HCT116 (cell line): Measurements from ENCODE around the gene SESN3. TPM values are rescaled to one million over a fixed set of nuclear protein-coding genes. Genes with fewer than 3 reads are reported as not detected.

Experiments
- ATAC-seq: fragments of 200-7000 bp; cut with Tn5 transposase; 2 replicates; pipeline ENCODE4 v1.9.1; 2020; ENCODE audit warnings: mild to moderate bottlenecking, moderate library complexity
- BruUV-seq: library from RNA; stranded (reverse); fragments of 400-500 nt; replicated peaks from 2 replicates; lab custom pipeline; 2021; lab: Mats Ljungman, UMichigan
- CTCF ChIA-PET: fragments of 300-600 bp; sonication (Branson Sonifier 250); formaldehyde crosslinking; loops from one replicate; lab custom pipeline; 2021; ENCODE audit warnings: antibody characterized with exemption; lab: Charles Lee
- POLR2A ChIA-PET: fragments of 300-600, 350-600 bp; sonication (Branson Sonifier 250); formaldehyde crosslinking; loops from one replicate; lab custom pipeline; 2021; ENCODE audit warnings: antibody characterized with exemption; lab: Charles Lee
- RAD21 ChIA-PET, 2 experiments: fragments of 300-600 bp; sonication (Branson Sonifier 250); formaldehyde crosslinking; loops; one replicate each; lab custom pipeline; 2023; ENCODE audit warnings: low total read pairs in 2 of 2; ENCODE audit not compliant: uncharacterized antibody in 2 of 2, unreplicated experiment in 2 of 2, low non-redundant PET in 1 of 2; lab: Charles Lee
- DNase-seq: peaks from one replicate; pipeline ENCODE4 v3.0.0-alpha.2; 2010; ENCODE audit warnings: low read depth, low spot score
- H2AFZ ChIP-seq: fragments of 200-600 bp; shearing (Covaris generic), sonication (generic); 2 replicates; pipeline ENCODE4 v1.6.1; 2017; ENCODE audit warnings: low read depth, mixed run types, mixed read lengths, antibody characterized with exemption, low read length; ENCODE audit not compliant: poor library complexity, severe bottlenecking
- H3K27ac ChIP-seq: 2 replicates; pipeline ENCODE4 v1.5.1; 2012; ENCODE audit warnings: low read depth, low read length
- H3K27me3 ChIP-seq: fragments of 200-600 bp; sonication (generic); 2 replicates; pipeline ENCODE4 v1.6.1; 2016; ENCODE audit warnings: mixed run types, low read length, mixed read lengths; ENCODE audit not compliant: insufficient read depth
- H3K36me3 ChIP-seq, 2 experiments: fragments of 200-500 bp in 1 of 2; fragments of 200-600 bp in 1 of 2; sonication (Bioruptor generic) in 1 of 2; sonication (generic) in 1 of 2; 2 replicates each; pipeline versions ENCODE4 v1.5.1 to v1.6.1; 2014 to 2016; ENCODE audit warnings: low read length in 2 of 2, inconsistent platforms in 1 of 2, mixed read lengths in 1 of 2, mixed run types in 1 of 2; ENCODE audit not compliant: insufficient read depth in 2 of 2, control insufficient read depth in 1 of 2
- H3K4me1 ChIP-seq, 2 experiments: fragments of 200-600 bp in 1 of 2; sonication (generic) in 1 of 2; 2 replicates each; pipeline versions ENCODE4 v1.5.1 to v1.6.1; 2012 to 2017; ENCODE audit warnings: low read length in 2 of 2, inconsistent platforms in 1 of 2, mild to moderate bottlenecking in 1 of 2, mixed read lengths in 1 of 2, mixed run types in 1 of 2, moderate library complexity in 1 of 2; ENCODE audit not compliant: insufficient read depth in 2 of 2, control insufficient read depth in 1 of 2
- H3K4me2 ChIP-seq: fragments of 200-600 bp; sonication (generic); 2 replicates; pipeline ENCODE4 v1.6.1; 2017; ENCODE audit warnings: mixed run types, low read length, mixed read lengths
- H3K4me3 ChIP-seq, 2 experiments: fragments of 200-600 bp in 1 of 2; sonication (generic) in 1 of 2; replicated peaks in 1 of 2; 2 replicates each; pipeline ENCODE4 v1.5.1; 2011 to 2016; ENCODE audit warnings: low read length in 2 of 2, control low read depth in 1 of 2, low read depth in 1 of 2, mild to moderate bottlenecking in 1 of 2, mixed read lengths in 1 of 2, mixed run types in 1 of 2
- H3K79me2 ChIP-seq: fragments of 200-600 bp; sonication (generic); 2 replicates; pipeline ENCODE4 v1.6.1; 2017; ENCODE audit warnings: mild to moderate bottlenecking, mixed run types, low read length, moderate library complexity, mixed read lengths; ENCODE audit not compliant: insufficient read depth
- H3K9ac ChIP-seq: fragments of 200-600 bp; sonication (generic); 2 replicates; pipeline ENCODE4 v1.6.1; 2016; ENCODE audit warnings: low read length, mixed read lengths
- H3K9me2 ChIP-seq: fragments of 200-600 bp; sonication (generic), shearing (Covaris generic); 2 replicates; pipeline ENCODE4 v1.6.1; 2017; ENCODE audit warnings: mixed run types, mild to moderate bottlenecking, moderate library complexity; ENCODE audit not compliant: insufficient read depth
- H3K9me3 ChIP-seq, 2 experiments: fragments of 200-500 bp in 1 of 2; fragments of 200-600 bp in 1 of 2; sonication (Bioruptor generic) in 1 of 2; sonication (generic) in 1 of 2; 2 replicates each; pipeline ENCODE4 v1.6.1; 2014 to 2017; ENCODE audit warnings: low read length in 2 of 2, mixed read lengths in 2 of 2, inconsistent platforms in 1 of 2, low read depth in 1 of 2, mild to moderate bottlenecking in 1 of 2, mixed run types in 1 of 2, moderate library complexity in 1 of 2; ENCODE audit not compliant: control insufficient read depth in 1 of 2, insufficient read depth in 1 of 2
- H4K20me1 ChIP-seq: fragments of 200-600 bp; sonication (generic), shearing (Covaris generic); 2 replicates; pipeline ENCODE4 v1.6.1; 2017; ENCODE audit warnings: mixed run types, mild to moderate bottlenecking, moderate library complexity; ENCODE audit not compliant: insufficient read depth
- EZH2 ChIP-seq: fragments of 200-600 bp; sonication (generic); IDR thresholded peaks from 2 replicates; pipeline ENCODE4 v1.6.1; 2017; ENCODE audit warnings: antibody characterized with exemption, mixed run types
- EZH2phosphoT487 ChIP-seq: fragments of 200-600 bp; IDR thresholded peaks from 2 replicates; pipeline ENCODE4 v1.6.1; 2018; ENCODE audit warnings: antibody characterized with exemption, borderline replicate concordance
- RAD21 ChIP-seq: IDR thresholded peaks from 2 replicates; pipeline ENCODE4 v1.6.1; 2012; ENCODE audit warnings: low read depth, mild to moderate bottlenecking
- YY1 ChIP-seq: IDR thresholded peaks from 2 replicates; pipeline ENCODE4 v1.6.1; 2011; ENCODE audit warnings: low read length, low read depth, moderate library complexity, mild to moderate bottlenecking; ENCODE audit not compliant: insufficient replicate concordance; ENCODE audit errors: extremely low read depth
- ZNF274 ChIP-seq: fragments of 200-500 bp; sonication (Bioruptor generic); IDR thresholded peaks from 2 replicates; pipeline ENCODE4 v1.6.1; 2014; ENCODE audit warnings: mild to moderate bottlenecking, low read depth, low read length, inconsistent platforms
- intact Hi-C: fragments of 100-400 bp; cut with micrococcal nuclease; formaldehyde crosslinking; loops from 2 replicates; pipeline ENCODE4 v1.10.0; 2022
- total RNA-seq: library from RNA; stranded (reverse); gene quantifications from one replicate; pipeline ENCODE4 v1.2.1, GENCODE V29; 2021; ENCODE audit not compliant: unreplicated experiment
- TF ChIP-seq, protein P1 (sequence below): IDR thresholded peaks from 2 replicates; pipeline ENCODE4 v1.6.1; 2012
- TF ChIP-seq, protein P2 (sequence below), 3 experiments: fragments of 200-600 bp in 1 of 3; sonication (generic) in 1 of 3; IDR thresholded peaks in 2 of 3; conservative IDR thresholded peaks in 1 of 3; 2 replicates each; pipeline ENCODE4 v1.5.1; 2012 to 2017; ENCODE audit warnings: low read depth in 2 of 3, low read length in 2 of 3, antibody characterized with exemption in 1 of 3, borderline replicate concordance in 1 of 3, control low read depth in 1 of 3, mild to moderate bottlenecking in 1 of 3, mixed read lengths in 1 of 3, mixed run types in 1 of 3, moderate library complexity in 1 of 3; ENCODE audit not compliant: insufficient read depth in 1 of 3
- TF ChIP-seq, protein P3 (sequence below): IDR thresholded peaks from 2 replicates; pipeline ENCODE4 v1.6.1; 2012

SESN3 gene
- total RNA-seq, 1 experiment from 2014 or later: 4.2 TPM

DNA sequence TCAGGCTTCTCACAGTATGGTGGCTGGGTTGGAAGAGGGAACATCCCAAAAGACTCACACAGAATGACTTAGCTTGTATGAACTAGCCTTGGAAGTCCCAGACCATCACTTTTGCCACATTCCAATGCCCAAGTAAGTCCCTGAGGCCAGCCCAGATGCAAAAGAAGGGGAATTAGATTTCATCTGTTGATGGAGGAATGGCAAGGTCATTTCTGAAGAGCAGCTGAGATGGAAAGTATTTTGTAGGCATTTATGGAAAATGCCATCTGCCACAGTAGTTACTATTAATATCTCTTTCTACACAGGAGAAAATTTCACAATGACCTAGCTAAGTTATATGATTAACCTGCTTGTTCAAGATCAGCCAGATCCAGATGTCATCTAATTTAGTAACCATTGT lies 82.6 kb downstream of the SESN3 start:
- Histone ChIP-seq H3K4me1 (peaks cover 32 to 55% of the 10 kb centered on the region in 2 experiments), H3K36me3 (no peaks in the 10 kb centered on the region), H3K27me3 (no peaks in the 10 kb centered on the region), H2AFZ (no peak overlapping the region), H3K9ac (no peak overlapping the region), H3K79me2 (no peaks in the 10 kb centered on the region), H3K4me2 (peak overlapping the region; percentile 57; the same call in 1 of the 2 replicates), H3K9me3 (no peaks in the 10 kb centered on the region), H3K9me2 (no peaks in the 10 kb centered on the region), H3K27ac (no peak overlapping the region), H4K20me1 (no peaks in the 10 kb centered on the region), H3K4me3 (no peak overlapping the region)
- DNase-seq (no peak), ATAC-seq (no peak)
- TF ChIP-seq, protein P1, sequence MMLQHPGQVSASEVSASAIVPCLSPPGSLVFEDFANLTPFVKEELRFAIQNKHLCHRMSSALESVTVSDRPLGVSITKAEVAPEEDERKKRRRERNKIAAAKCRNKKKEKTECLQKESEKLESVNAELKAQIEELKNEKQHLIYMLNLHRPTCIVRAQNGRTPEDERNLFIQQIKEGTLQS: no peak
- TF ChIP-seq YY1: no peak
- no peak for TF ChIP-seq RAD21
- TF ChIP-seq, protein P2, sequence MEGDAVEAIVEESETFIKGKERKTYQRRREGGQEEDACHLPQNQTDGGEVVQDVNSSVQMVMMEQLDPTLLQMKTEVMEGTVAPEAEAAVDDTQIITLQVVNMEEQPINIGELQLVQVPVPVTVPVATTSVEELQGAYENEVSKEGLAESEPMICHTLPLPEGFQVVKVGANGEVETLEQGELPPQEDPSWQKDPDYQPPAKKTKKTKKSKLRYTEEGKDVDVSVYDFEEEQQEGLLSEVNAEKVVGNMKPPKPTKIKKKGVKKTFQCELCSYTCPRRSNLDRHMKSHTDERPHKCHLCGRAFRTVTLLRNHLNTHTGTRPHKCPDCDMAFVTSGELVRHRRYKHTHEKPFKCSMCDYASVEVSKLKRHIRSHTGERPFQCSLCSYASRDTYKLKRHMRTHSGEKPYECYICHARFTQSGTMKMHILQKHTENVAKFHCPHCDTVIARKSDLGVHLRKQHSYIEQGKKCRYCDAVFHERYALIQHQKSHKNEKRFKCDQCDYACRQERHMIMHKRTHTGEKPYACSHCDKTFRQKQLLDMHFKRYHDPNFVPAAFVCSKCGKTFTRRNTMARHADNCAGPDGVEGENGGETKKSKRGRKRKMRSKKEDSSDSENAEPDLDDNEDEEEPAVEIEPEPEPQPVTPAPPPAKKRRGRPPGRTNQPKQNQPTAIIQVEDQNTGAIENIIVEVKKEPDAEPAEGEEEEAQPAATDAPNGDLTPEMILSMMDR (IDR thresholded peaks at IDR 0.05 in 2 of 3, conservative IDR thresholded peaks at IDR 0.05 in 1 of 3; ENCODE audit: borderline replicate concordance in 1 of 3, insufficient read depth in 1 of 3, low read depth in 2 of 3, low read length in 2 of 3): no peak
- TF ChIP-seq, protein P3, sequence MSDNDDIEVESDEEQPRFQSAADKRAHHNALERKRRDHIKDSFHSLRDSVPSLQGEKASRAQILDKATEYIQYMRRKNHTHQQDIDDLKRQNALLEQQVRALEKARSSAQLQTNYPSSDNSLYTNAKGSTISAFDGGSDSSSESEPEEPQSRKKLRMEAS: no peak
- no peak for TF ChIP-seq EZH2phosphoT487
- no peak for TF ChIP-seq ZNF274
- no peak for TF ChIP-seq EZH2
- BruUV-seq: no TSS peak
- RAD21 ChIA-PET: interaction anchor here in 1 of 2 experiments (0.9 kb wide), 1 partner anchor 56 kb away, joined by 3 read pairs; no protein-coding TSS in a partner anchor
- CTCF ChIA-PET: interaction anchor here (1.0 to 2.5 kb wide), 4 partner anchors 11 to 558 kb away, joined by 3 to 10 read pairs (median 4); partner anchors contain the start of gene SRSF8
- intact Hi-C loops: no loop called here
- POLR2A ChIA-PET: interaction anchor here (1.0 to 1.8 kb wide), 3 partner anchors 26 to 81 kb away, joined by 5 to 16 read pairs (median 5); partner anchors contain the start of gene SRSF8
